Kasumi-1 (cell line): ENCODE measurements around the gene BIRC5.
"Not testable (repeated sequence)": the region's sequence is repeated elsewhere in the genome, so short reads cannot be mapped to it uniquely, and the experiment has no call there.

Experiments
- DNase-seq, 2 experiments: peaks; one replicate each; lab custom pipeline; 2025; lab: John Stamatoyannopoulos, UW

Gene BIRC5

DNA sequence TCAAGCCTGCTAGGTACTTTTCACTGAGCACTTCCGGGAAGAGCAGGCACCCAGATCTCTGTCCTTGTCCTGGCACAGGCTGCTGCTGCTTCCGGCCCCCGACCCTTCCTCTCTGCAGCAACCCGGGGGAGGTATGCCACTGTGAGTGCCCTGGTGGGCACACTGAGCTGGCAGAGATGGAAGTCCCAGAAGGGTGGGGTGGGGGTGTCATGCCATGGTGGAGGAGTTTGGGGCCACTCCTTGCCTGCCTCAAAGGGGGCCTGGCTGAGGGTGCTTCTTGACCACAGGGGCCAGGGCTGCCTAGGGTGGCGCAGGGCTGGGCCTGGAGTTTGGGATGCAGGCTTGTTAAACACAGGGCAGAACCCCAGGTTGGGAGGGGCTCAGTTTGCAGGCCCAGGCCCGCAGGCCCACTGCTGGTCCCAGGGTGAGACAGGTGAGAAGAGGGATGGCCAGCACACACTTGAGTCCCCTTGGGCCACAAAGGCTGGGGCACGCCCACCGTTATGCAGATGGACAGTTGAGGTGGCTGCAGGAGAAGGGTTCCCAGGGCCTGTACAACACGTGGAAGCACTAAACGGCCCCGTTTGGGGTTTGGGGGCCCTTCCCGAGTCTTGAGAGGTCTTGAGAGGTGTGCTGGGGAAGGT, 26.1 kb downstream of the BIRC5 start:
- no peak for DNase-seq

DNA sequence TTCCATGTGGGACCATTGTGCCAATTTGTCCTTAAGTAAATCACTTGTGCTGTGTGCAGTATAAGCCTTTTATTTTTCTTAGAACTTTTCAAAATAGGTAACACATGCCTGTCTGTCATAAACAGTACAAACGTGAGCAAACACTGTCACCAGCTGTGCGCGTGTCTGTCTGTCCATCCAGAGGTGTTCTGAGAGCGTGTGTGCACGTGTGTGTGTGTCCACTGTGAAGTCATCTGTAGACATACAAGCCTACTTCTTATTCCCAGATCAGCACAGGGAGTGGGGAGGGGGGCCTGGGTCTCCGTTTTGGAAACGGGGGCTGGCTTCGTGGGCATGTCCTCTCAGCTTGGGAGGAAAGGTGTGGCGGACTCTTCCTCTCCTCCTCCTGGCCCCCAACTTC, 26.8 kb downstream of the BIRC5 start:
- DNase-seq = no peak

DNA sequence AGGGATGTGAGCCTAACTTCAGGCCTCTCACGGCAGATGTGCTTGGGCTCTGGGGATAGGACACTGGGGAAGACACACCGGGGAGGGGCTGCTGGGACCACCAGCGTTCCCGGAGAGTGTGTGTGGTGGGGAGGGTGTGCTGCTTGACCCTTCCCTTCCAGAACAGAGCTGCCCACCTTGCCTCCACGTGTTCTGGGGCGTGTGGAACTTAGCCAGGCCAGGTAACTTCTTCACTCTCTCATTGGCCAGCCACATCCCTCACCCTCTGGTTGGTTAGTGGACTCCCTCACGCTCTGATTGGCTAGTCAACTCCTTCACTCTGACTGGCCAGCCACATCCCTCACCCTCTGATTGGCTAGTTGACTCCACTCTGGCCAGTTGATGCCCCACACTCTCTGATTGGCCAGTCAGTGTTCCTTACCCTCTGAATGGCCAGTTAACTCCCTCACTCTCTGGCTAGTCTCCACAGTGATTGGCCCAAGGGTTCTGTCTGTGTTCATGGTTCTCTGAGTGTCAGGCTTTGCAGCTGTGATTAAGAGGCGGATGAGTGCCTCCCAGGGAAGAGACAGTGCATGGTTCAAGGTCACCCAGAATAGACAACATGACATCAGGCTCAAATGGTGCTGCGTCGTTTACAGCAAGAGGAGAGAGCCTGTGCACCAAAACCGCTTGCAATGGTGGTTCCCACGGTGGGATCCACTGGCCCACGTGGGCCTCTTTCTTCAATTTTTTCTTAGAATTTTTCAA, 27.4 kb downstream of the BIRC5 start:
- DNase-seq = no peak

DNA sequence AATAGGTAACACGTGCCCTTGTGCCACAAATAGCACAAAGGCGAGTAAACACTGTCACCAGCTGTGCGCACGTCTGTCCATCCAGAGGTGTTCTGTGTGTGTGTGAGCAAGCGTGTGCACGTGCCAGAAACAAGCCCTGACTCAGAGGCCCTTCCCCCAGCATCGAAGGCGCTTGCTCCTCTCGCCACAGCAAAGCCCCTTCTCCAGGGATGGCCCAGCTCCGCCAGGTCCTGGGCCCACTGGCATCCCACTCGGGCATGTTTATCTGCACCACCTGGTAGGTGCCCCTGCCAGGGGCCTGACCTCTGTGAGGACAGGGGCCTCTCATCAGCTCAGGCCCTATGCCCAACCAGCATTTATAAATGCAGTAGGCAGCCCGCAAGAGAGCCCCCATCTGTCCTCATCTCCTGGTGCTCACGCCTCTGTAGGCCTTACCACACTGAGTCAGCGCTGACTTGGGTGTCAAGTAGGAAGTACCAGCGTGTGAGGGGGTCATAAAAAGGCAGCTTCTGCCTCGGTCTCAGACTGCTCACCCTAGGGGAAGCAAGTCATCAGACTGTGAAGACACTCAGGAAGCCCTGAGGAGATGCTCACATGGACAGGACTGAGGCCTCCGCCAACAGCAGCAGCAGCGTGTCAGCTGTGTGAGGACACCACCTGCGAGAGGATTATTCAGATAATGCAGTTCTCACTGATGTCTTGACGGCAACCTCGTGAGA, 28.1 kb downstream of the BIRC5 start:
- DNase-seq = peak; percentile 92 to 95

DNA sequence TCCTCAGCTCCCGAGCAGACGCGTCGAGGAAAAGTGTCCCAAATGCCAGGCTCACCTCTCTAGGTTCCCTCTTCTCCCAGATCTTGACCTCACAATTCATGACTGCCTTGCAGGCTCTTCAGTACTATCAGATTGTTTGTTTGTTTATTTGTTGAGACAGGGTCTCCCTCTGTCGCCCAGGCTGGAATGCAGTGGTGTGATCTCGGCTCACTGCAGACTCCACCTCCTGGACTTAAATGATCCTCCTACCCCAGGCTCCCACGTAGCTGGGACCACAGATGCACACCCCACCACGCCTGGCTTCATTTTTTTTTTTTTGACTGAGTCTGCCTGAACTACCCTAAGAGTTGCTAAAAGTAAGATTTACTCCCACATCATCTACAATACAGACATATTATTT, 33.3 kb downstream of the BIRC5 start:
- no peak for DNase-seq

DNA sequence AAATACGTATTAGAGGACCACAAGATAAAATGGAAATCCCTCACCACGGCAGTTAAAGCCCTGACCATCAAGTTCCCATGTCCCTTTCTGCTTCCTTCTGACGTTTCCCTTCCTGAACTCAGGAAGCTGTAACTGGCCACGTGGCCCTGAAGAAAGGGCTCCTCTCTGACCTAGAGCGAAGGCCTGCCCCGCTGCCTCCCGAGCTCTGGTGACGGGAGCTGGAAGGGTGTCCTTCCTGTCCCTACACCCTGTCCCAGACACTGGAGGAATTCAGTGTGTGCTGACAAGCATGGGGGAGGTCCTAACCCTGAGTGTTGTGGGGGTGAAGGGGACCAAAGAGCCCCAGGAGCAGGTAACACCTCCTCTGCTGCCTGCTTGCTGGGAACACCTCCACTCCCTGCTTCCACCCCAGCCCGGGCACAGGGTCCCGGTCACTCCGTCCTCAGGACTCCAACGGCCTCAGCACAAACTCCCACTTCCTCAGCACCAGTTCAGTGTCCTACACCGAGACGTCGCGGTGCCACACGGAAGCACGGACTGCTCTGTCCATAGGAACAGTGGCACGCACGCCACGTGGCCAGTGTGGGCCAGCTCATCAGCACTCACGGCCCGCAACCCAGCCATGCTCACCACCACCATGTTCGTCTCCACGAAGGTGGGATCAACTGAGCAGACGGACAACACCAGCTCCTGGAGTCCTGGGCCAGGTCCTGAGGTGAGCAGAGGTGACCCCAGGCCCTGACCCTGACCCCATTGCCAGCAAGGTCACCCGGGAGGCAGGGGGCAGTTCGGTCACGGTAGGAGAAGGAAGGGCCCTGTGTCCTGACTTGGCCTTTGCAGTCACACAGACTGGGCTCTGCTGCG, 34.2 kb downstream of the BIRC5 start:
- DNase-seq = no peak

DNA sequence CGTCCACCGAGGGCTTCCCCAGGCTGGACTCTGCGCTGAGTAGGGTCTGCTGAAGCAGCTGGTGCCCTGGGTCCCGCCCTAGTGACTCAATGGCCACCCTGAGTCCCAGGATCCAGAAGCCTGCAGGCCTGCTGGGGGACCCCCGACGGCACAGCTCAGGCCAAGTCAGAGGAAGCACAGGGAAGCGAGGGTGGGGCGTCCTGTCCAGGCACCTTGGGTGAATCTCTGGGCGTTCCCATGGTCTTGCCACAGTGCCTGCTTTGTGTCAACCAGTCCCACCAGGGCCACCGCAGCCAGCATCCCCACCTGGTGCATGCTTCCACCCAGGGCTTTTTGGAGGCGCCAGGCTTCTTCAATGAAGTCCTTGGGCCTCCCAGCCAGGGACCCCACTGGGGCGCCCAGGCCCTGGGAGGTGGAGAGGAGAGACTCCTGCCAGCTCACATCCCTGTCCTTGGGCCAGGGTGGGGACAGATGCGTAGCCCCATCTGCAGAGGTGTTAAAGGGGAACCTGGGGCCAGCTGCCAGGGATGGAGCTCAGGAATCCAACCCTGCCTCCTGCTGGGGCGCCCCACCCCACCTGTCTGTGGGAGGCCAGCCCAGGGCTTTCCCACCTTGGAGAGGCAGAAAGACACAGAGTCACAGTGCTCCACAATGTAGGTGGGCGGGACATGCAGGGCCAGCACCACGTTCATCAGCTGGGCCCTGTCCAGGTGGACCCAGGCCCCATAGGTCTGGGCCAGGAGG, 35.2 kb downstream of the BIRC5 start:
- no peak for DNase-seq

DNA sequence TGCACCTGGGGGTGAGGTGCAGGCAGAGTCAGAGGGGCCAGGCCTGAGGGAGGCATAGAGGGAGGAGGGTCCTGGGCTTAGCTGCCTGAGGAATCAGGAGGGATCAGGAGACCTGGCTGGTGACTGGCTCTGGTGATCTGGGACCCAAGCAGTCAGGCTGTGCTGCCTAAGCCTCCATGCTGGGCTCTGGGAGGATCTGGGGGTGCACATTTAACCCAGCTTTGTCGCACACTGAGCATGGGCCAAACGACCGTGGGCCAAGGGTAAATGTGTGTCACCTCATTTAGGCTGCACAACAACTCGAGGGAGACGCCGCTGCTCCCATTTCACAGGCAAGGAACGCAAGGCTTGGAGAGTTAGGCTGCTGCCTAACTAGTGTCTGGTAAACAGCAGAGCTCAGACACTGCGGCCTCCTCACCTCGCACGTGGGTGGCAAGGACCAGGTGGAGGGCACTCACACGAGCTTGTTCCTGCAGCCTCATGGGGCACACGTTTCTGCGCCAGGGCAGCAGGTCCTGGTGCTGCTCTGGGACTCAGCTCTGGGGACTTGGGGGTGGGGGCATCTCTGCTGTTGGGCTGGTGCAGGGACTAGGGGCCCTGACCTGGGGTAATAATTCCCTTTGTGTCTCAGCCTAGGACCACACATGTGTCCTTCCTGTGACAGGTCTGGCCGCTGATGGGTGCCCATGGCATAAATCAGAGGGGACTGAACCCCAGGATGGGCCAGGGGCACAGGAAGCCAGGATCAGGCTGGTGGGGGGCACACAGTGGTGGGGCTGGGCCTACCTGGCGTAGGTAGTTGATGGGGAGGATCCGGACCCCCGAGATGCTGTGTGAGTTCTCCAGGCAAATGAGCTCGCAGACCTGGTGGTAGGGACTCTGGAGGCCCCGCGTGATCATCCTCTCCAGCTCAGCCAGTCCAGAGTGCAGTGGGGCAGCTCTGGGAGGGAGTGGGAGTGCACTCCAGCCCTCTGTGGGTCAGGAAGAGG, 36.1 kb downstream of the BIRC5 start:
- no peak for DNase-seq

DNA sequence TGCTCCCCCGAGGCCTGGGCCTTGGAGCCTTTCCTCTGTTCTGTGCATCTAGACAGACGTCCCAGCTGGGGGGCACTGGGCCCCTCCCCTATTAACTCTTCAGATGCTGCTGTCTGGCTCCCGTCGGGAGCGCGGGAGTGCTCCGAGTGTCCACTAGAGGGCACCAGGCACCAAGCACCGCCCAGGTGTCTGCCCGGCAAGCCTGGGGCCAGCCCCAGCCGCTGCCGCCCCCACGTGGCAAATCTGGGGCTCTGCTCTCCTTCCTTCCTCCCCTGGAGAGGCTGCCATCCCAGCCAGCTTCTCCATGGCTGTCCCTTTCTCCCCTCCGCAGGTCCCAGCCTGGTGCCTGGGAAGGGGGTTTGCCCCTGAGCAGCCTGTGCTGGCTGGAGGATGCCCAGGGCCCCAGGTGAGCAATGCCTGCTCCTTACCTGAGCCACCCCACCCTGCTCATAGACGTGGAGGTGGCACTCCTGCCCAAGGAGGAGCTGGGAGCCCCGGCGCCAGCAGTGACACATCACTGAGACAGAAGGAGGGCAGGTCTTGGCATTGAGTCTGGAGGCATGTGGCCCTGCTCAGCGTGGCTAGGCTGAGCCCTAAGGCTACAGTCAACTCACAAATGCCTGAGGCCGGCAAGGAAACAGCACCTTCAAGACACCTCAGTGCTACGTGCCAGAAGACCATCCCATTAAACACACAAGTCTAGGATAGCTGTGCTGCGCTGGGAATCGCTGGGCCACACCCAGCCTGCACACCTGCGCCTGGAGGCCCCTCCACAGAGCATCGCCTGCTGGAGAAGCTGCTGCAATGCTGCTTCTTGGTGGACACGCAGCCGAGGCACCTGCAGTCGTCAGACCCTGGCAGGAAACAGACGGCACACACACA, 37.1 kb downstream of the BIRC5 start:
- peak; percentile 92 to 93 for DNase-seq

DNA sequence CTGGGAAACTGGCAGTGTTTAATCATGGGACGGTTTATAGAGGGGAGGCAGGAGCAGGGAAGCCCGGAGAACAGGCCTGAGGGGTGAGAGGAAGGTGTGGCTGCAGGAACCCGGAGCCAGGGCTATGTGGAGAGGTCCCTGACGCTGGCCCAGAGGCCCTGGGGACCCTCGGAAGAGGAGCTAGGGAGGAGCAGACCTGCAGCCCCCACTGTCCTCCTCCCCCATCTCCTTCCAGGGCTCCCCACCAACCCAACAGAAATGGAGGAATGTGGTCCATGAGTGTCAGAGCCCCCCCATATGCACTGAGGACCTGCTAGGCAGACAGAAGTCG, 37.7 kb downstream of the BIRC5 start:
- DNase-seq = no peak

DNA sequence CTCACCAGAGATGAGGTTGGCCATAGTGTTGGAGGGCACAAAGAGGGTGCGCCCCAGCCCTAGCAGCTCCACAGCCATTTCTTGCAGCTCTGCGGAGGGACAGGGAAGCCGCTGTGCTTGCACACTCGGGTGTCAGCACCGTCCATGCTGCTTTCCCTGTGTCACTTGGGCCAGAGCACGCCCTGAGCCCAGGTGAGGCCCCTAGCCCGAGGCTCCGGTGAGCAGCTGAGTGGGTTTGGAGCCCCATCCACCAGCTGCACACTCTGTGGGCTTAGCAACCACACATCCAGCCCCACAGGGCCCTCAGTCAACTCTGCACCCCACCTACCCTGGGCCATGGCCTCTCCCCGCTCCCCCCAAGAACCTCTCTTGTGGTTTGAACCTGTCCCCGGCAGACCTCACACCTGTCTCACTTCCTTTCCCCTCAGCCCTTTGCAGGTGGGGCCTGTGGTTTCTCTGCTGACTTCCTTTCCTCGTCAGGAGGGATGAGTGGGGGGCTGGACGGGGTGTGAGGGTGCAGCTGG, 38.1 kb downstream of the BIRC5 start:
- DNase-seq = no peak

DNA sequence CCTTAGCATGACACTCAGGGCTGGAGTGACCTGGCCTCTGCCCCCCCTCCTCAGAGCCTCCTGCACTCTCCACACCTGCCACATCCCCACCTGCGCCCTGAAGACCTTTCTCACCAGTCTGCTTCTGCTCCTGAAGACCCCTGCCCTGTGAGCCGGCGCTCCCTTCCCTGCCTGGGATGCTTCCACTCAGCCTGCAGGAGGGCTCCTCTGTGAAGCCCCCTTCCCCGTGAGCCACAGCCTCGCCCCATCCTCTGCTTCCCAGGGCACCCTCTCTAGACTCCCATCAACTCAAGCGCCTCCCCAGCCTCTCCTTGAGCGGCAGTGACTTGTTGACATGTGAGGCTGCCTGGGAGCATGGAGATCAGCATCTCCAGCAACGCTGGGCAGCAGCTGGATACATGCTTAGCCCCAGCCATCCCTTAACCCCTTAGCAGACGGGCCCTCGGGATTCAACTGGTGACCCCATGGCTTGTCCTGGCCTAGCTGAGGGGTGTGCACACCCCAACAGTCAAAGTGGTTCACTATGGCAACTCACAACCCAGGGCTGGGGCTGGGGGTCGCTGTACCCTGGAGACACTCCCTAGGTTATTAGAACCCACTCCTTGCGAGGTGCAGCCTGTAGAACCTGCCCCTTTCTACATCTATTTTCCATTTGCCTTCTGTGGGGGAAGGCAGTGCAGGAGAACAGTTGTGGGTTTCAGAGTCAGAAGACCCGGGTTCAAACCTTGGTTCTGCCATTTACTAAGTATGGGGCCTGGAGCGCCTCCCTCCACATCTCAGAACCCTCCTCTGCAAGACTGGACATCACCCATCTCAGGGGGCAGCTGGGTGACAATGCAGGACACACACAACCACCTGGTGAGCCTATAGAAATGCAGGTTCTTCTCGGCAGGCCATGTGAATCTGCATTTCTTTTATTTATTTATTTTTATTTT, 38.9 kb downstream of the BIRC5 start:
- no peak for DNase-seq

DNA sequence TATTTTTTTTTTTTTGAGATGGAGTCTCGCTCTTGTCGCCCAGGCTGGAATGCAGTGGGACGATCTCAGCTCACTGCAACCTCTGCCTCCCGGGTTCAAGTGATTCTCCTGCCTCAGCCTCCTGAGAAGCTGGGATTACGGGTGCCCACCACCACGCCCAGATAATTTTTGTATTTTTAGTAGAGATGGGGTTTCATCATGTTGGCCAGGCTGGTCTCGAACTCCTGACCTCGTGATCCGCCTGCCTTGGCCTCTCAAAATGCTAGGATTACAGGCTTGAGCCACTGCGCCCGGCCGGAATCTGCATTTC, 39.5 kb downstream of the BIRC5 start:
- DNase-seq = not testable (repeated sequence)

DNA sequence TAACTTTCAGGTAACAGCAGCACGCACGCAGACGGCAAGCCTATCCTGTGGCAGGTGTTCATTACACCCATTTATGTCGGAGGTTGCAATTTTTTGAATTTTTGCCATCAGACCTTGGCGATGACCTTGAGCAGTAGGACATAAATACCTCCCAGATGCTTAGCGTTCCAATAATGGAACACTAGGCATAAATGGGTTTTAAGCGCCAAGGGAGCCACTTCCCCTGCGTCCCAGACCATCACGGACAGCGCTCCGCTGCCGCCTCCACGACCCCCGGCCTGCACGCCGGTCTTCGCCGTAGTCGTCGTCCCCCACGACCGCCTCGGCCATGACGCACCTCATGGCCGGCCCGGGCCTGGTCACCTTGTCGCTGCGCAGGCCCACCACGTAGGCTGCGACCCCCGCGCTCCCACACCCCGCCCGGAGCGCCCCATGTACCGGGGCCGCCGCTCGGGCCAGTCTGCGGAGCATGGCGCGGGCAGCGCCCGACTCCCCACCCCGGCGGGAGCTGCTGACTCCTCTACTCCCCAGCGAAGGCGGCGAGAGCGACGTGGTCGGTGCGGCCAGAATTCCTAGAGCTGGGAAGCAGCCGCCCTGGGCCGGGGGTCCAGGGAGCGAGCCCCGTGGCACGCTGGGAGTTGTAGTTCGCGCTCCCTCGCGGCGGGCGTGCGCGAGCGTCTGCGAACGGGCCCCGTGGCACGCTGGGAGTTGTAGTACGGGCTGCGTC, 40.1 kb downstream of the BIRC5 start:
- peak; percentile 92 for DNase-seq

DNA sequence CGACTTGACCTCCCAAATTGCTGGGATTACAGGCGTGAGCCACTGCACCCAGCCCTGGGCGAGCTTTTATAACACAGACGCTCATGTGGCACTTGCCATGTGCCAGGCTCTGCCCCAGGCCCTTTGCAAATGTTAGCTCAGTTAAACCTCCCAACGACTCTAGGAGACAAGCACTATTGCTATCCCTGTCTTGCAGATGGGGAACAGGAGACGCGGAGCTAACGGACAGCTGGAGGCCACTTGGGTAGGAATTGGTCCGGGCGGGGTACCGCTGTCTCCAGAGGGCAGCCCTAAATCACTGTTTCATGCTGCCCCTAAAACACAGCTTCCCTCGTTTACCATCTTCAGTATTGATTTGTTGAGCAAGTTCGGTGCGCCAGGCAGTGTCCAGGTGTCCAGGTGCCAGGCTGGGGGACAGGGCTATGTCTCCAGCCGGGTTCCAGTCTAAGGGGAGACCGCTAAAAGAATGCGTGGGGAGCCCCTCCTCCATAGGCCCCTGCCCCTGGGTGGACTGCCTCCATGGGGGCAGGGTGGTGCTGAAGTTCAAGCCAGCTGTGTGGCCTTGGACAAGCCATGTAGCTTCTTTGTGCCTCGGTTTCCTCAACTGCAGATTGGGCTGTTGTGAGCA, 41.1 kb downstream of the BIRC5 start:
- no peak for DNase-seq

DNA sequence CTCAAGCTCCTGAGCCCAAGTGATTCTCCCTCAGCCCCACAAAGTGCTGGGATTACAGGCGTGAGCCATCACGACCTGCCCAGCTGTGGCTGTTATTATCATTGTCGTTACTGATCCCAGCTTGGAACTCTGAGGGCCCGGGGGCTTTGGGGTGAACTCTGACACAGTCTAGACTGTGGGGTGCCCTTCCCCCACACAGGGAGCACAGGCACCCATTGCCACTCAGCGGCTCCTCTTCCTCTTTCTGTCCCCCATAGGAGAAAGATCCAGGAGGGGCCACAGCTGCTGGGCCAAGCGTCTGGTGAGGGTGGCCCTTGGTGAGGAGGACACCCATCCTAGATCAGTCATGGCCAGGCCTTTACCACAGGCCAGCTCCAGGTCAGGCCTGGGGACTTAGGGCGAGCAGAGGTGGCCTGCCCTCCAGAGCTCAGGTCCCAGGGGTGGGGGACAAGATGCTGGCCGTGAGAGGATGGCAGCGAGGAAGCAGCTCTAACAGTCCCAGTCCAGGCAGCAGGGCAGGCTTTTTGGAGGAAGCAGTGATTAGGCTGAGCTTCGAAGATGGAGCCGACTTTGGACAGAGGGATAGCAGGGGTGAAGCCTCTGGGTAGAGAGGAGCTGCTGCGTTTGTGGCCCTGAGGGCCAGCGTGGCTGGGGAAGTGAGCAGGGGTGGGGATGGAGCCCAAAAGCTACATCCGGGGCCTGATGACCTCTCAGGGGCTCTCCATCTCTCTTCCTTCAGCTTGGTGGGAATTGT, 42.1 kb downstream of the BIRC5 start:
- DNase-seq = peak in 1 of 2 experiments; percentile 28
